H7 (cell line): ENCODE data around the gene EYS. TPM values are rescaled to one million over a fixed set of nuclear protein-coding genes. Genes with fewer than 3 reads are reported as not detected.
"Not testable (repeated sequence)": the region's sequence is repeated elsewhere in the genome, so short reads cannot be mapped to it uniquely, and the experiment has no call there.

Experiments used
- DNase-seq: peaks from one replicate; pipeline ENCODE4 v3.0.0; 2012
- H3K27me3 ChIP-seq: 2 replicates; pipeline ENCODE4 v1.6.0; 2011; ENCODE audit warnings: mild to moderate bottlenecking, low read length; ENCODE audit not compliant: control insufficient read depth, insufficient read depth
- H3K36me3 ChIP-seq: replicated peaks from 2 replicates; pipeline ENCODE4 v1.5.1; 2011; ENCODE audit warnings: low read length; ENCODE audit not compliant: control insufficient read depth, insufficient read depth
- H3K4me3 ChIP-seq: 2 replicates; pipeline ENCODE4 v1.5.1; 2011; ENCODE audit warnings: low read depth, mild to moderate bottlenecking, control low read depth, low read length, moderate library complexity; ENCODE audit not compliant: insufficient read depth
- total RNA-seq: library from RNA; depleted of rRNA; stranded (reverse); fragments of >200 nt; shearing (Covaris generic); gene quantifications from 2 replicates; pipeline ENCODE4 v1.2.3, GENCODE V29; 2014

Gene EYS
- total RNA-seq, 1 experiment from 2014 or later = 0.10 TPM

DNA sequence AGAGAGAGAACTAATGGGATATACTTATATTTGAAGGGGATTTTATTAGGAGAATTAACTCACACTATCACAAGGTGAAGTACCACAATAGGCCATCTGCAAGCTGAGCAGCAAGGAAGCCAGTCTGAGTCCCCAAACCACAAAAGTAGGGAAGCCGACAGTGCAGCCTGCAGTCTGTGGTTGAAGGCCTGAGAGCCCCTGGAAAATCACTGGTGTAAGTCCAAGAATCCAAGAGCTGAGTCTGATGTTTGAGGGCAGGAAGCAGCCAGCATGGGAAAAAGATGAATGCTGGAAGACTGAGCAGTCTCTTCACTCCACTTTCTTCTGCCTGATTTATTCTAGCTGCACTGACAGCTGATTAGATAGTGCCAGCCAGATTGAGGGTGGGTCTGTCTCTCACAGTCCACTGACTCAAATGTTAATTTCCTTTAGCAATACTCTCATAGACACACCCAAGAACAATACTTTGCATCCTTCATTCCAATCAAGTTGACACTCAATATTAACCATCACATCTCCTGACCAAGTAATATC is 1247.5 kb downstream of the EYS start:
- Histone ChIP-seq H3K4me3 (no peak overlapping the region), H3K27me3 (no peaks in the 10 kb centered on the region), H3K36me3 (no peaks in the 10 kb centered on the region)
- DNase-seq = no peak

DNA sequence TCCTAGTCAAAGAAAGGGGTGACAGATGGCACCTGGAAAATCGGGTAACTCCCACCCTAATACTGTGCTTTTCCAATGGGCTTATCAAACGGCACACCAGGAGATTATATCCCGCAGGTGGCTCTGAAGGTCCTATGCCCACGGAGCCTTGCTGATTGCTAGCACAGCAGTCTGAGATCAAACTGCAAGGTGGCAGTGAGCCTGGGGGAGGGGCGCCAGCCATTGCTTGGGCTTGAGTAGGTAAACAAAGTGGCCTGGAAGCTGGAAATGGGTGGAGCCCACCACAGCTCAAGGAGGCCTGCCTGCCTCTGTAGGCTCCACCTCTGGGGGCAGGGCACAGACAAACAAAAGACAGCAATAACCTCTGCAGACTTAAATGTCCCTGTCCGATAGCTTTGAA is 1258.9 kb downstream of the EYS start:
- not testable (repeated sequence) for H3K4me3 ChIP-seq, H3K36me3 ChIP-seq, DNase-seq, H3K27me3 ChIP-seq

DNA sequence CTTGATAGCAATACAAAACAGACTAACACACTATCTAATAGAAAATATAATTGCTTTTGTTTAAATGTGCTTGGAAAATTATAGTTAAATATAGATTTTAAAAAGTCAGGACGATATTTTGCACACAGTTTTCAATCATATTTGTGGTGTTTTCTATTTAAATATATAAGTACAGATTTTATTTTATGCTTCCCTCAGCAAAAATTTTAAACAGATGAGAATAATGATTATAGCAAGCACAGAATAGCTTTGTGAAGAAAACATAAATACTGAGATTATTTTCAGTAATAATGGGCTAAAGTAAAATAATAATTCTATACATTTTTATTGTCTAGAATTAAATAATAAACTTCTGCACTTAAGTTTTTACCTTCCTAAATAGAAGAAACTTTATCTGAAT is 1262.0 kb downstream of the EYS start:
- no peaks in the 10 kb centered on the region for H3K27me3 ChIP-seq
- no peak for DNase-seq
- no peaks in the 10 kb centered on the region for H3K36me3 ChIP-seq
- no peak overlapping the region for H3K4me3 ChIP-seq

GRCh38 chr6:64439274-64439673 is 1267.8 kb downstream of the EYS start:
- H3K36me3 ChIP-seq = no peaks in the 10 kb centered on the region
- H3K4me3 ChIP-seq = no peak overlapping the region
- no peaks in the 10 kb centered on the region for H3K27me3 ChIP-seq
- no peak for DNase-seq

DNA sequence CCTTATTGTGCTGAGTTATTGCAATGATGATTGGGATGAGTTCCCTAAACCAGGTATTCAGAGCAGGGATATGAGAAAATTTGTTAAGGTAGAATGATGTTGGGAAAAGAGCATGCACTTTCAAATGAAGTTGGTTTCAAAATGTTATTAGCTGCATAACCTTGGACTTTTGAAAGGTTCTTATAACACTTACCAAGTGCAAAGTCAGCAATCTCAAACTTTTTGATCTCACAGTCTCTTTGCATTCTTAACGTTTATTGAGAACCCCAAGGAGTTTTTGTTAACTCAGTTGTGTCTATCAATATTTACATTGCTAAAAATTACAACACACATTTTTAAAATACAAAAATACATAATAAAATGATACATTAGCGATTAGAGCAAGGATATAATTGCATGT is 1269.0 kb downstream of the EYS start:
- Histone ChIP-seq H3K27me3 (no peaks in the 10 kb centered on the region), H3K36me3 (no peaks in the 10 kb centered on the region), H3K4me3 (no peak overlapping the region)
- no peak for DNase-seq

- no peaks in the 10 kb centered on the region for H3K27me3 ChIP-seq
- no peak for DNase-seq
- H3K36me3 ChIP-seq = no peaks in the 10 kb centered on the region
These were observed 1277.1 kb downstream of the EYS start for GRCh38 chr6:64429926-64430325.

DNA sequence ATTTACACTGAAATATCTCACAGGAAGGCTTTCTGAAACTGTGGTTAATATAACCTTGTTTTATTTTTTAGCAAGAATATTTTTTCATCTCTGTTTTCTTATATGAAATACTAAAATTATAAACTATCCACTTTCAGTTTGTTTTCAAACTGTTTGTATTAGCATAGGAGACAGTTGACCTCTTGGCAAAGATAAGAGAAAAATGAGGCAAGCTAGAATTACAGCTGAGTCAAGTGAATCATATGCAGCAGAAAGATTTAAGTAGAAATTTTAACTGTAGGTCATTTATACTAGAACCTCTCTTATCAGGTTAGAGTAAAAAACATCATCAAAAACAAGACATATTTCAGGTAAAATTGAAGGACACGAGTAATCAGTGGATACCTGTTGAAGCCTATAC is 1278.8 kb downstream of the EYS start:
- Histone ChIP-seq H3K4me3 (no peak overlapping the region), H3K27me3 (no peaks in the 10 kb centered on the region), H3K36me3 (no peaks in the 10 kb centered on the region)
- DNase-seq = no peak

More at GRCh38 chr6:64429926-64430325, 1277.1 kb downstream of the EYS start:
- H3K4me3 ChIP-seq = no peak overlapping the region

GRCh38 chr6:64415926-64416325 is 1291.1 kb downstream of the EYS start:
- DNase-seq = no peak
- no peak overlapping the region for H3K4me3 ChIP-seq
- H3K27me3 ChIP-seq = no peaks in the 10 kb centered on the region
- no peaks in the 10 kb centered on the region for H3K36me3 ChIP-seq

GRCh38 chr6:64411226-64411625 is 1295.8 kb downstream of the EYS start:
- Histone ChIP-seq H3K36me3 (no peaks in the 10 kb centered on the region), H3K27me3 (no peaks in the 10 kb centered on the region)

DNA sequence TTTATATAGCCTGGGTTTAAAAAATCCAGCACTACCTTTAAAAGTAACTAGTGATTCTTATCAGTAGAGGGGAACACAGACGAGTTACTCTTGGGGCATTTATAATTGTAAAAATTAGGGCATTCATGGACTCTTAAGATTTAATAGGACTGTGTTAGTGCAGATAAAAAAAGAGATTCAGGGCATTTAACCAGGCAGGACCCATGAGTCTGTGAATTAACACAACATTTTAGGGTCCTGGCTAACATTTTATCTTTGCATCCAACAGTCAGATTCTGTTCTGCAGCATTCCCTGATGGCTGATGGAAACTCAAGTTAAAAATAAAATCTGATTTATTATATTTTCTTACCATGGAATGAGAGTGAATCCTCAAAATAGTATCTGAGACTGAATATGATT is 1297.1 kb downstream of the EYS start:
- Histone ChIP-seq H3K27me3 (no peaks in the 10 kb centered on the region), H3K36me3 (no peaks in the 10 kb centered on the region), H3K4me3 (no peak overlapping the region)
- no peak for DNase-seq

More at GRCh38 chr6:64411226-64411625, 1295.8 kb downstream of the EYS start:
- H3K4me3 ChIP-seq = no peak overlapping the region
- DNase-seq = no peak

DNA sequence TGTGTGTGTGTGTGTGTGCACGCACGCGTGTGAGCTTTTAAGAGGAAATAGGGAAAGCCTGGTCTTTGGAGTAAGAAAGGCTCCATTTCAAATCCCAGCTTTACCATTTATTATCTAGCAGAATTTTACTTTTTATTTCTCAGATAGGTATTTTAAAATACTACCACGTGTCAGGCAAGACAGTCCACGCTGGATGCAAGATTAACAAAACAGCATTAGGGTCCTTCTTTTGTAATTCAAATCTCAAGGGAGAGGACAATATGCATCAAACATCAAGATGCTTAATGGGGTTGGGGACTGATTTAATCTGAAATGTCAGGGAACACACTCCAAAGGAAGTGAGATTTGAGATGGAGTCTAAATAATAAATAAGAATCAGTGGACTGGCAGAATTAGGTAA is 1302.6 kb downstream of the EYS start:
- no peak for DNase-seq

DNA sequence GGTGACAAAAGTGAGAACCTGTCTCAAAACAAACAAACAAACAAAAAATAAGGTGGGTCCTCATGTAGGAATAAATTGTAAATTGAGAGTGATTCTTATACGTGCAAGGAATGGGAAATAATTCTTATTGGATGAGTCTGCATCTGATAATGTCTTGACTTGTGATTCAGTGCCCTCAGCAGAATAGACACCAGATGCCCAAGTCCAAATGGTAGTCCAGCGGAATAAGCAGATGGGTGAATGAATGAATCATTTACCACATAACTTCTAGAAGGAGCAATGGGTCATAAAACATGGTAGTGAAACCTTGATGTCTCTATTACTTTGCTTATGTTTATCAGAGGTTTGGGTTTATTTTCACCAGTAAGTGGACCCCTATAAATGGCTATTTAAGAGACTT is 1323.7 kb downstream of the EYS start:
- Histone ChIP-seq H3K36me3 (no peaks in the 10 kb centered on the region), H3K4me3 (no peak overlapping the region), H3K27me3 (no peaks in the 10 kb centered on the region)
- DNase-seq = no peak

More for the DNA sequence above, 1302.6 kb downstream of the EYS start:
- no peaks in the 10 kb centered on the region for H3K27me3 ChIP-seq
- H3K4me3 ChIP-seq = no peak overlapping the region
- no peaks in the 10 kb centered on the region for H3K36me3 ChIP-seq

DNA sequence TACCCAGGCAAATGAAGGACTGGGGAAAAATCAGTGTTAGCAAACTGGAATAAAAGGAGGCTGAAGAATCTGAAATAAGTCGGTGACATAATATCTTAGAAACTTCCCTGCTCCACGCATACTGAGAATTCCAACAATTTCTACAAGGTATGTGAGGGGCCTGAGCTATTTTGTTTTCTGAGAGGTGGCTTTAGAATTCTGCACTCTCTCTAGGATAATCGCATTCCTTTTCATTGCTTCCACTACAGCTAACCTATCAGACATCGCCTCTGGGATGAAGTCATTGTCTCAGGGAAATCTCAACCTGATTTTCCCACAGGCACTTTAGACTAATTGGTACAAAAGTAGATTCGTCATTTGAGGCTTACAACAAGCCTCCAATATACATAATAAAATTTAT is 1330.6 kb downstream of the EYS start:
- Histone ChIP-seq H3K27me3 (no peaks in the 10 kb centered on the region), H3K4me3 (no peak overlapping the region), H3K36me3 (no peaks in the 10 kb centered on the region)
- peak; percentile 4 for DNase-seq

GRCh38 chr6:64357430-64357829 is 1349.6 kb downstream of the EYS start:
- no peak overlapping the region for H3K4me3 ChIP-seq
- H3K36me3 ChIP-seq = no peaks in the 10 kb centered on the region
- DNase-seq = no peak
- no peaks in the 10 kb centered on the region for H3K27me3 ChIP-seq

GRCh38 chr6:64347411-64347810 is 1359.6 kb downstream of the EYS start:
- no peak for DNase-seq
- H3K27me3 ChIP-seq = no peaks in the 10 kb centered on the region
- H3K4me3 ChIP-seq = no peak overlapping the region
- no peaks in the 10 kb centered on the region for H3K36me3 ChIP-seq

- H3K27me3 ChIP-seq = no peaks in the 10 kb centered on the region
- H3K36me3 ChIP-seq = no peaks in the 10 kb centered on the region
- no peak overlapping the region for H3K4me3 ChIP-seq
- DNase-seq = no peak
These were observed 1371.8 kb downstream of the EYS start for GRCh38 chr6:64335195-64335594.
